GM10847 (cell line): ENCODE results near the gene TP53TG3D.
"Not testable (repeated sequence)": the region's sequence is repeated elsewhere in the genome, so short reads cannot be mapped to it uniquely, and the experiment has no call there.

Experiments
- POLR2A ChIP-seq: IDR thresholded peaks from 2 replicates; pipeline ENCODE4 v1.6.1; 2011; ENCODE audit not compliant: insufficient read length; ENCODE audit errors: extremely low read depth

TP53TG3D gene

GRCh38 chr16:32252986-32253385 lies at the start of gene TP53TG3D:
TSS of gene TP53TG3D (plus strand) at chr16:32253286. CDS start at chr16:32253354, 68 bp downstream.
- TF ChIP-seq POLR2A = not testable (repeated sequence)
